Breast epithelium (tissue), 4 donors: Measurements from ENCODE around the gene ZNF662. TPM values are rescaled to one million over a fixed set of nuclear protein-coding genes. Genes with fewer than 3 reads are reported as not detected.

Experiments
- DNase-seq, 2 donors: peaks; one replicate each; pipeline ENCODE4 v3.0.0-alpha.2; 2019; ENCODE audit warnings: low spot score in 2 of 2
- H3K27ac ChIP-seq, 2 donors: fragments of 200-600 bp; sonication (generic) in 1 of 2; one replicate each; pipeline ENCODE4 v1.5.1; 2016 to 2019; ENCODE audit warnings: mild to moderate bottlenecking in 1 of 2
- H3K27me3 ChIP-seq, 2 donors: fragments of 200-600 bp; sonication (generic) in 1 of 2; one replicate each; pipeline versions ENCODE4 v1.5.1 to v1.6.0; 2017 to 2019; ENCODE audit warnings: control low read depth in 1 of 2, mild to moderate bottlenecking in 1 of 2
- H3K36me3 ChIP-seq: fragments of 200-600 bp; one replicate; pipeline ENCODE4 v1.5.1; 2019
- H3K4me1 ChIP-seq, 2 donors: fragments of 200-600 bp; sonication (generic); one replicate each; pipeline ENCODE4 v1.5.1; 2016 to 2019; ENCODE audit warnings: control low read depth in 1 of 2
- H3K4me3 ChIP-seq, 3 donors: fragments of 200-600 bp; sonication (generic); 1 replicate in 2 of 3; 2 replicates in 1 of 3; pipeline ENCODE4 v1.5.1; 2016 to 2019; ENCODE audit warnings: mild to moderate bottlenecking in 3 of 3, moderate library complexity in 2 of 3
- H3K9me3 ChIP-seq, 2 donors: fragments of 200-600 bp; sonication (generic) in 1 of 2; one replicate each; pipeline ENCODE4 v1.5.1; 2016 to 2019; ENCODE audit warnings: control low read depth in 1 of 2
- CTCF ChIP-seq, 3 donors: fragments of 450-650 bp; IDR thresholded peaks; one replicate each; pipeline ENCODE4 v1.5.1; 2016 to 2017; ENCODE audit warnings: antibody characterized with exemption in 3 of 3, mild to moderate bottlenecking in 3 of 3, moderate library complexity in 3 of 3
- POLR2A ChIP-seq: fragments of 450-650 bp; IDR thresholded peaks from one replicate; pipeline ENCODE4 v1.6.1; 2016; ENCODE audit warnings: antibody characterized with exemption, mild to moderate bottlenecking, moderate library complexity
- POLR2AphosphoS5 ChIP-seq, 3 donors: sonication (generic); formaldehyde crosslinking; IDR thresholded peaks; one replicate each; pipeline ENCODE4 v1.6.1; 2017; ENCODE audit warnings: antibody characterized with exemption in 3 of 3
- intact Hi-C: fragments of 100-400 bp; cut with DNase I; formaldehyde crosslinking; loops from one replicate; pipeline ENCODE4 v1.15.1; 2023; ENCODE audit warnings: low total_unique reads
- total RNA-seq, 3 donors: library from RNA; depleted of rRNA; stranded (reverse); fragments of >200 nt; gene quantifications; one replicate each; pipeline ENCODE4 v1.1.0, GENCODE V29; 2016

Gene ZNF662
- total RNA-seq, 3 donors from 2014 or later, result 8.2 to 17.4 (median 13.8) TPM

GRCh38 chr3:42868841-42869240 is 37.1 kb upstream of the ZNF662 start:
- H3K9me3 ChIP-seq, result no peaks in the 10 kb centered on the region
- H3K4me1 ChIP-seq, result no peaks in the 10 kb centered on the region
- TF ChIP-seq CTCF (IDR thresholded peaks at IDR 0.05) (no peak), POLR2AphosphoS5 (IDR thresholded peaks at IDR 0.05) (no peak), POLR2A (no peak)
- no peak for DNase-seq
- no peaks in the 10 kb centered on the region for H3K36me3 ChIP-seq
- intact Hi-C loops, result no loop called here
- H3K4me3 ChIP-seq, result no peak overlapping the region
- no peak overlapping the region for H3K27ac ChIP-seq
- H3K27me3 ChIP-seq, result no peaks in the 10 kb centered on the region

- Histone ChIP-seq H3K36me3 (no peaks in the 10 kb centered on the region), H3K27ac (no peak overlapping the region), H3K9me3 (no peaks in the 10 kb centered on the region), H3K27me3 (no peaks in the 10 kb centered on the region), H3K4me3 (no peak overlapping the region), H3K4me1 (no peaks in the 10 kb centered on the region)
- intact Hi-C loops, result no loop called here
- TF ChIP-seq POLR2A, result no peak
- TF ChIP-seq CTCF (IDR thresholded peaks at IDR 0.05), result no peak
- no peak for TF ChIP-seq POLR2AphosphoS5 (IDR thresholded peaks at IDR 0.05)
- no peak for DNase-seq
Observed at GRCh38 chr3:42871592-42872196, 34.2 kb upstream of the ZNF662 start.

- no peak for TF ChIP-seq CTCF (IDR thresholded peaks at IDR 0.05)
- no peak for TF ChIP-seq POLR2AphosphoS5 (IDR thresholded peaks at IDR 0.05)
- no peak for TF ChIP-seq POLR2A
- Histone ChIP-seq H3K27me3 (no peaks in the 10 kb centered on the region), H3K4me1 (no peaks in the 10 kb centered on the region), H3K9me3 (no peaks in the 10 kb centered on the region), H3K36me3 (no peaks in the 10 kb centered on the region), H3K27ac (no peak overlapping the region), H3K4me3 (no peak overlapping the region)
- no peak for DNase-seq
- intact Hi-C loops, result no loop called here
Observed at GRCh38 chr3:42872718-42873117, 33.2 kb upstream of the ZNF662 start.

- no peaks in the 10 kb centered on the region for H3K4me1 ChIP-seq
- no peak for TF ChIP-seq CTCF (IDR thresholded peaks at IDR 0.05)
- no peak for TF ChIP-seq POLR2A
- TF ChIP-seq POLR2AphosphoS5 (IDR thresholded peaks at IDR 0.05), result no peak
- intact Hi-C loops, result no loop called here
Observed at GRCh38 chr3:42873221-42873982, 32.5 kb upstream of the ZNF662 start.

GRCh38 chr3:42874749-42875148 is 31.2 kb upstream of the ZNF662 start:
- intact Hi-C loops, result no loop called here
- no peaks in the 10 kb centered on the region for H3K4me1 ChIP-seq
- TF ChIP-seq CTCF (IDR thresholded peaks at IDR 0.05), result no peak
- TF ChIP-seq POLR2AphosphoS5 (IDR thresholded peaks at IDR 0.05), result no peak
- no peak for TF ChIP-seq POLR2A
- no peaks in the 10 kb centered on the region for H3K27me3 ChIP-seq
- H3K4me3 ChIP-seq, result no peak overlapping the region
- DNase-seq, result no peak
- H3K27ac ChIP-seq, result no peak overlapping the region
- no peaks in the 10 kb centered on the region for H3K9me3 ChIP-seq
- H3K36me3 ChIP-seq, result no peaks in the 10 kb centered on the region

More at GRCh38 chr3:42873221-42873982, 32.5 kb upstream of the ZNF662 start:
- no peak overlapping the region for H3K27ac ChIP-seq
- no peaks in the 10 kb centered on the region for H3K9me3 ChIP-seq
- no peak overlapping the region for H3K4me3 ChIP-seq
- no peaks in the 10 kb centered on the region for H3K27me3 ChIP-seq
- no peak for DNase-seq
- H3K36me3 ChIP-seq, result no peaks in the 10 kb centered on the region
